ENCODE results near the gene DENND2D. TPM values are rescaled to one million over a fixed set of nuclear protein-coding genes. Genes with fewer than 3 reads are reported as not detected.

Gene DENND2D
- total RNA-seq, 1 donor from 2014 or later = 0.25 TPM

- TF ChIP-seq CTCF (IDR thresholded peaks at IDR 0.05) = no peak
- peaks cover 2% of the 10 kb centered on the region for H3K4me1 Mint-ChIP-seq (ENCODE audit: low read depth)
- no peaks in the 10 kb centered on the region for H3K9me3 Mint-ChIP-seq (ENCODE audit: low read depth)
- H3K4me3 Mint-ChIP-seq (ENCODE audit: unreplicated experiment) = no peak overlapping the region
- no peak overlapping the region for H3K27ac Mint-ChIP-seq (ENCODE audit: unreplicated experiment)
- no peaks in the 10 kb centered on the region for H3K36me3 Mint-ChIP-seq (ENCODE audit: low read depth)
- no peak for DNase-seq (ENCODE audit: low spot score)
- peaks cover 16% of the 10 kb centered on the region for H3K27me3 Mint-ChIP-seq (ENCODE audit: low read depth)
Measured at GRCh38 chr1:111203681-111204200, 3.3 kb upstream of the DENND2D start.

- no peak for TF ChIP-seq CTCF (IDR thresholded peaks at IDR 0.05)
- H3K27ac Mint-ChIP-seq (ENCODE audit: unreplicated experiment) = no peak overlapping the region
- DNase-seq (ENCODE audit: low spot score) = no peak
- H3K27me3 Mint-ChIP-seq (ENCODE audit: low read depth) = peaks cover 13% of the 10 kb centered on the region
- peaks cover 2% of the 10 kb centered on the region for H3K4me1 Mint-ChIP-seq (ENCODE audit: low read depth)
- no peaks in the 10 kb centered on the region for H3K36me3 Mint-ChIP-seq (ENCODE audit: low read depth)
- no peak overlapping the region for H3K4me3 Mint-ChIP-seq (ENCODE audit: unreplicated experiment)
- no peaks in the 10 kb centered on the region for H3K9me3 Mint-ChIP-seq (ENCODE audit: low read depth)
Measured at GRCh38 chr1:111202707-111203623, 2.5 kb upstream of the DENND2D start.

DNA sequence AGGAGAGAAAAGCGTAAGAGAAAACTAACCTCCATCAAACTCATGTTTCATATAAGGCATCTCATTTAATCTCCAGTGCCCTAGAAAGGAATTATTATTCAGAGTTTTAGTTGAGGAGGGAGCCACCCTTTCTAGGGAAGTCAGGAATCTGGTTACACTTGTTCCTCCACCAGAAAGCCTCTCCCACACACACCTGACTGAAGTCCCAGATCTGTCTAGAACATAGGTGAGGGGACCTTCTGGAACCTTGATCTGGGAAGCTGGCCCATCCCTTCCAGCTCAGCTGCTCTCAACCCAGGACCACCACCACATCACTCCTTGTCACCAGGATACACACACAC is 1.9 kb upstream of the DENND2D start:
- H3K27me3 Mint-ChIP-seq (ENCODE audit: low read depth) = peaks cover 13% of the 10 kb centered on the region
- no peak for TF ChIP-seq CTCF (IDR thresholded peaks at IDR 0.05)
- peaks cover 2% of the 10 kb centered on the region for H3K4me1 Mint-ChIP-seq (ENCODE audit: low read depth)
- H3K9me3 Mint-ChIP-seq (ENCODE audit: low read depth) = no peaks in the 10 kb centered on the region
- no peaks in the 10 kb centered on the region for H3K36me3 Mint-ChIP-seq (ENCODE audit: low read depth)
- no peak overlapping the region for H3K27ac Mint-ChIP-seq (ENCODE audit: unreplicated experiment)
- no peak overlapping the region for H3K4me3 Mint-ChIP-seq (ENCODE audit: unreplicated experiment)
- DNase-seq (ENCODE audit: low spot score) = no peak

DNA sequence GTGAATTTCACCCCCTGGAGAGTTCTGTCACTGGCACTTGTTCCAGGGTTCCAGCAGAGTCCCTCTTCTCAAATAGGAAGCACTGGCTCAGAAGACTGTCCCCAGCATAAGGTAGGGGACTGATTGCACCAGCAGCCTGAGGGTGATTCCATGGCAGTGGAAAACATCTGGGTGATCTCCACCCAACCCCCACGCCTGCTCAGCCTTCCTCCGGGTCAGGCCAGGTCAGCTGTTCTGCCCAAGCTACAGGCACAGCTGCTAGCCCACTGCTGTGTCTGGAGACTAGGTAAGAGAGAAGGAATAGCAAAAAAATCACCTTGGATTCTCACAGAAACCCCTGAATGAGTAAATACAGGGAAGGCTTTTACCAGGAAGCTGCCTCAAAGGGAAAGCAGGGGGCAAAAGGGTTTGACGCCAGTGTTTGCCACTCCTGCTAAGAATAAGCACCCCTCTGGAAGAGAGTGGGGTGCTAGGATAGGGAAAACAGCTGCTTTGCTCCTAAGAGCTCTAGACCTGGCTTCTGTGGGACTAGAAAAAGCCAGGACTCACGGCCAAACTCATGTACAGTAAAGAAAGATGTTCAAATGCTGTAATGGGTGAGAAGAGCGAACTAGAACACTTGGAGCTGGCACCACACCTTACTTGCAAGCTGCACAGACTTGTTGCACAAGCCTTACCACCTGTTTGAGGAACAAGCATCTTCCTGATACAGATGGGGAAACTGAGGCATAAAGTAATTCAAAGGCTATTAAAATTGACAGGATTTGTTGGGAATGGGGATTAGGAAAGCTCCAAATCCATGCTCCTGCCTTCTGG is 1.0 kb upstream of the DENND2D start:
- no peak for DNase-seq (ENCODE audit: low spot score)
- Mint-ChIP-seq H3K36me3 (ENCODE audit: low read depth) (no peaks in the 10 kb centered on the region), H3K27ac (ENCODE audit: unreplicated experiment) (no peak overlapping the region), H3K27me3 (ENCODE audit: low read depth) (peaks cover 9% of the 10 kb centered on the region), H3K4me1 (ENCODE audit: low read depth) (peaks cover 2% of the 10 kb centered on the region), H3K9me3 (ENCODE audit: low read depth) (no peaks in the 10 kb centered on the region), H3K4me3 (ENCODE audit: unreplicated experiment) (no peak overlapping the region)
- TF ChIP-seq CTCF (IDR thresholded peaks at IDR 0.05) = no peak

DNA sequence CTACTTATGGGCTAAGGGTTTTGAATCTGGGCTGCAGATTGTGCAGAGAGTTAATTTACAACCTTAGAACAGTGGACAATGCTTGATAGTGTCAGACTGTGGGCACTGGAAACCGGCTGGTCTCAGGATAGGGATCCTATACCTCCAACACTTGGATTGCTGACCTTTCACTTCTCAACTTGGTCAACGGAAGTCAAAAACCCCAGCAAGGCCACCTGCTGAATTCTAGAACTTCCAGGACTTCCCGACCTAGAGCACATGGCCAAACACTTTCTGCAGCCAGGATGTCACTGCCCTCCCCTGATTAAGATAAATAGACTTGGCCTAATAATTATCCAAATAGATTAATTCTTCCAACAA is 336 bp upstream of the DENND2D start:
- Mint-ChIP-seq H3K4me1 (ENCODE audit: low read depth) (peaks cover 2% of the 10 kb centered on the region), H3K9me3 (ENCODE audit: low read depth) (no peaks in the 10 kb centered on the region), H3K27ac (ENCODE audit: unreplicated experiment) (no peak overlapping the region), H3K27me3 (ENCODE audit: low read depth) (peaks cover 4% of the 10 kb centered on the region), H3K4me3 (ENCODE audit: unreplicated experiment) (no peak overlapping the region), H3K36me3 (ENCODE audit: low read depth) (no peaks in the 10 kb centered on the region)
- DNase-seq (ENCODE audit: low spot score) = no peak
- TF ChIP-seq CTCF (IDR thresholded peaks at IDR 0.05) = no peak
